Loucy (cell line): Measurements from ENCODE around the gene CORO2A.

Source experiments
- H2AFZ ChIP-seq: fragments of 200-600 bp; sonication (generic); 2 replicates; pipeline ENCODE4 v1.6.0; 2016; ENCODE audit warnings: antibody characterized with exemption, mild to moderate bottlenecking, low read length, moderate library complexity
- H3F3A ChIP-seq: fragments of 200-600 bp; 2 replicates; pipeline ENCODE4 v1.6.0; 2016; ENCODE audit warnings: antibody characterized with exemption, low read depth, mild to moderate bottlenecking
- H3K27me3 ChIP-seq: fragments of 200-600 bp; sonication (generic); 2 replicates; pipeline ENCODE4 v1.6.1; 2014; ENCODE audit warnings: low read length, mild to moderate bottlenecking; ENCODE audit not compliant: insufficient read depth, poor library complexity, severe bottlenecking
- H3K36me3 ChIP-seq: fragments of 200-600 bp; sonication (generic); 2 replicates; pipeline ENCODE4 v1.6.1; 2016; ENCODE audit warnings: low read length; ENCODE audit not compliant: insufficient read depth
- H3K4me1 ChIP-seq: fragments of 200-600 bp; sonication (generic); 2 replicates; pipeline ENCODE4 v1.5.1; 2014; ENCODE audit warnings: low read length, mild to moderate bottlenecking; ENCODE audit not compliant: insufficient read depth, poor library complexity, severe bottlenecking
- H3K4me2 ChIP-seq: fragments of 200-600 bp; sonication (generic); 2 replicates; pipeline ENCODE4 v1.6.0; 2014; ENCODE audit warnings: antibody characterized with exemption, low read length, low read depth, mild to moderate bottlenecking; ENCODE audit not compliant: poor library complexity, severe bottlenecking
- H3K4me3 ChIP-seq: fragments of 200-600 bp; sonication (generic); 2 replicates; pipeline ENCODE4 v1.5.1; 2014; ENCODE audit warnings: low read length, mild to moderate bottlenecking, mixed read lengths; ENCODE audit not compliant: poor library complexity, severe bottlenecking
- H3K79me2 ChIP-seq: fragments of 200-600 bp; sonication (generic); 2 replicates; pipeline ENCODE4 v1.6.1; 2014; ENCODE audit warnings: low read length; ENCODE audit not compliant: insufficient read depth
- H3K9ac ChIP-seq: fragments of 200-600 bp; sonication (generic); 2 replicates; pipeline ENCODE4 v1.6.0; 2014; ENCODE audit warnings: mild to moderate bottlenecking, low read depth, low read length, moderate library complexity; ENCODE audit not compliant: poor library complexity, severe bottlenecking
- H3K9me2 ChIP-seq: fragments of 200-600 bp; sonication (generic); replicated peaks from 2 replicates; pipeline ENCODE4 v1.6.1; 2016; ENCODE audit warnings: low read depth, low read length, mixed read lengths
- H3K9me3 ChIP-seq: fragments of 200-600 bp; sonication (generic); 2 replicates; pipeline ENCODE4 v1.6.1; 2014; ENCODE audit warnings: mild to moderate bottlenecking, antibody characterized with exemption, low read length, low read depth; ENCODE audit not compliant: insufficient read depth
- H4K20me1 ChIP-seq: fragments of 200-600 bp; sonication (generic); 2 replicates; pipeline ENCODE4 v1.6.0; 2014; ENCODE audit warnings: antibody characterized with exemption, low read length, mild to moderate bottlenecking; ENCODE audit not compliant: insufficient read depth, poor library complexity, severe bottlenecking
- EZH2phosphoT487 ChIP-seq: fragments of 200-600 bp; IDR thresholded peaks from 2 replicates; pipeline ENCODE4 v1.6.1; 2018; ENCODE audit warnings: antibody characterized with exemption, mild to moderate bottlenecking, moderate library complexity, borderline replicate concordance
- TF ChIP-seq, protein P1 (sequence below): fragments of 200-600 bp; sonication (generic); conservative IDR thresholded peaks from 2 replicates; pipeline ENCODE4 v1.5.1; 2014; ENCODE audit warnings: mild to moderate bottlenecking, antibody characterized with exemption, low read length

The CORO2A gene

DNA sequence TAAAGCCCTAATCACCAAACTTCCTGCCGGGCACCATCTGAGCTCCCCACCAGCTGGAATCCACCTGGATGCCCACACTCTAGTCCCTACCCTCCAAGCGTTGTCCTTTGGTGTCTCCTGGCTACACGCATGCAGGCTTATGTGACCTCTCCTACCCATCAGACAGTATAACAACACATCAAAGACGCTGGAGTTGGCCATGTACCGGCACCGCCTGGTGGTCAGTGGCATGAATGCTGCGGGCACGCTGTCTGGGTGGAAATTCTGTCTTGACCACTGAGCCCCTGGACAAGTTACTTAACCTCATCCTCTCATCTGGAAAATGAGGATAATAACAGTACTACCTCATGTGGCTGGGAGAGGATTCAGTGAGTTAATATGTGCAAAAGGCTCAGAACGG is 23.4 kb upstream of the CORO2A start:
- H3F3A ChIP-seq, result no peaks in the 10 kb centered on the region
- no peak overlapping the region for H3K4me3 ChIP-seq
- no peak overlapping the region for H3K4me2 ChIP-seq
- H3K27me3 ChIP-seq, result no peaks in the 10 kb centered on the region
- H3K36me3 ChIP-seq, result no peaks in the 10 kb centered on the region
- H2AFZ ChIP-seq, result no peak overlapping the region
- H4K20me1 ChIP-seq, result no peaks in the 10 kb centered on the region
- H3K9me2 ChIP-seq, result no peaks in the 10 kb centered on the region
- H3K9ac ChIP-seq, result no peak overlapping the region
- no peaks in the 10 kb centered on the region for H3K4me1 ChIP-seq
- no peaks in the 10 kb centered on the region for H3K79me2 ChIP-seq
- TF ChIP-seq EZH2phosphoT487, result no peak
- TF ChIP-seq, protein P1, sequence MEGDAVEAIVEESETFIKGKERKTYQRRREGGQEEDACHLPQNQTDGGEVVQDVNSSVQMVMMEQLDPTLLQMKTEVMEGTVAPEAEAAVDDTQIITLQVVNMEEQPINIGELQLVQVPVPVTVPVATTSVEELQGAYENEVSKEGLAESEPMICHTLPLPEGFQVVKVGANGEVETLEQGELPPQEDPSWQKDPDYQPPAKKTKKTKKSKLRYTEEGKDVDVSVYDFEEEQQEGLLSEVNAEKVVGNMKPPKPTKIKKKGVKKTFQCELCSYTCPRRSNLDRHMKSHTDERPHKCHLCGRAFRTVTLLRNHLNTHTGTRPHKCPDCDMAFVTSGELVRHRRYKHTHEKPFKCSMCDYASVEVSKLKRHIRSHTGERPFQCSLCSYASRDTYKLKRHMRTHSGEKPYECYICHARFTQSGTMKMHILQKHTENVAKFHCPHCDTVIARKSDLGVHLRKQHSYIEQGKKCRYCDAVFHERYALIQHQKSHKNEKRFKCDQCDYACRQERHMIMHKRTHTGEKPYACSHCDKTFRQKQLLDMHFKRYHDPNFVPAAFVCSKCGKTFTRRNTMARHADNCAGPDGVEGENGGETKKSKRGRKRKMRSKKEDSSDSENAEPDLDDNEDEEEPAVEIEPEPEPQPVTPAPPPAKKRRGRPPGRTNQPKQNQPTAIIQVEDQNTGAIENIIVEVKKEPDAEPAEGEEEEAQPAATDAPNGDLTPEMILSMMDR, result peak; percentile 65
- H3K9me3 ChIP-seq, result no peaks in the 10 kb centered on the region

GRCh38 chr9:98215271-98215670 is 22.8 kb upstream of the CORO2A start:
- no peak overlapping the region for H3K4me3 ChIP-seq
- no peaks in the 10 kb centered on the region for H3K9me2 ChIP-seq
- H2AFZ ChIP-seq, result no peak overlapping the region
- no peak overlapping the region for H3K4me2 ChIP-seq
- no peak for TF ChIP-seq EZH2phosphoT487
- TF ChIP-seq, protein P1, result no peak
- no peaks in the 10 kb centered on the region for H3K36me3 ChIP-seq
- H3K9me3 ChIP-seq, result no peaks in the 10 kb centered on the region
- H4K20me1 ChIP-seq, result no peaks in the 10 kb centered on the region
- no peaks in the 10 kb centered on the region for H3K79me2 ChIP-seq
- no peaks in the 10 kb centered on the region for H3F3A ChIP-seq
- no peaks in the 10 kb centered on the region for H3K4me1 ChIP-seq
- no peak overlapping the region for H3K9ac ChIP-seq
- no peaks in the 10 kb centered on the region for H3K27me3 ChIP-seq

GRCh38 chr9:98214811-98215210 is 22.4 kb upstream of the CORO2A start:
- no peaks in the 10 kb centered on the region for H4K20me1 ChIP-seq
- no peaks in the 10 kb centered on the region for H3K36me3 ChIP-seq
- no peak overlapping the region for H3K4me2 ChIP-seq
- no peaks in the 10 kb centered on the region for H3K79me2 ChIP-seq
- H3F3A ChIP-seq, result no peaks in the 10 kb centered on the region
- no peak for TF ChIP-seq EZH2phosphoT487
- TF ChIP-seq, protein P1, result no peak
- no peak overlapping the region for H3K4me3 ChIP-seq
- H3K27me3 ChIP-seq, result no peaks in the 10 kb centered on the region
- no peak overlapping the region for H2AFZ ChIP-seq
- no peaks in the 10 kb centered on the region for H3K4me1 ChIP-seq
- H3K9me3 ChIP-seq, result no peaks in the 10 kb centered on the region
- H3K9ac ChIP-seq, result no peak overlapping the region
- H3K9me2 ChIP-seq, result no peaks in the 10 kb centered on the region
